ENCODE data around the gene HHAT.

GRCh38 chr1:210330279-210330866 lies 1.7 kb downstream of the HHAT start:
- peak; percentile 24; the same call in 1 of the 2 replicates for TF ChIP-seq GATA2 (IDR thresholded peaks at IDR 0.05; ENCODE audit: low read depth, low read length)
- TF ChIP-seq GATA3 (IDR thresholded peaks at IDR 0.05; ENCODE audit: low read depth, low read length) = no peak

Measured in SH-SY5Y (cell line).